H9 (cell line): Measurements from ENCODE around the gene PEMT. TPM values are rescaled to one million over a fixed set of nuclear protein-coding genes. Genes with fewer than 3 reads are reported as not detected.

Experiments
- DNase-seq: peaks from one replicate; pipeline ENCODE4 v3.0.0-alpha.2; 2017
- H2AFZ ChIP-seq: one replicate; pipeline ENCODE4 v1.6.1; 2013; ENCODE audit warnings: mild to moderate bottlenecking, low read length, control low read depth, moderate library complexity
- H2AK5ac ChIP-seq: 2 replicates; pipeline ENCODE4 v1.6.1; 2013; ENCODE audit warnings: low read length, control low read depth, mixed read lengths; ENCODE audit not compliant: insufficient read length
- H2BK120ac ChIP-seq: one replicate; pipeline ENCODE4 v1.6.1; 2013; ENCODE audit warnings: low read depth, mild to moderate bottlenecking, low read length, control low read depth, inconsistent platforms; ENCODE audit not compliant: poor library complexity, severe bottlenecking
- H2BK12ac ChIP-seq: 2 replicates; pipeline ENCODE4 v1.6.1; 2013; ENCODE audit warnings: low read length, control low read depth, mixed read lengths, low read depth; ENCODE audit not compliant: insufficient read length
- H2BK15ac ChIP-seq: 2 replicates; pipeline ENCODE4 v1.6.1; 2013; ENCODE audit warnings: low read depth, low read length, control low read depth
- H2BK20ac ChIP-seq: one replicate; pipeline ENCODE4 v1.6.1; 2013; ENCODE audit warnings: low read depth, mild to moderate bottlenecking, low read length, control low read depth, inconsistent platforms; ENCODE audit not compliant: poor library complexity, severe bottlenecking
- H2BK5ac ChIP-seq: 2 replicates; pipeline ENCODE4 v1.6.1; 2013; ENCODE audit warnings: low read length, control low read depth, mixed read lengths; ENCODE audit not compliant: insufficient read length
- H3K14ac ChIP-seq: 2 replicates; pipeline ENCODE4 v1.6.1; 2013; ENCODE audit warnings: low read length, control low read depth; ENCODE audit not compliant: insufficient read depth
- H3K18ac ChIP-seq: 2 replicates; pipeline ENCODE4 v1.6.1; 2013; ENCODE audit warnings: low read depth, mild to moderate bottlenecking, mixed read lengths, low read length, control low read depth; ENCODE audit not compliant: insufficient read length
- H3K23ac ChIP-seq: 2 replicates; pipeline ENCODE4 v1.6.1; 2013; ENCODE audit warnings: low read length, control low read depth, mixed read lengths, low read depth; ENCODE audit not compliant: insufficient read length
- H3K23me2 ChIP-seq: 2 replicates; pipeline ENCODE4 v1.6.1; 2013; ENCODE audit warnings: low read depth, mild to moderate bottlenecking, mixed read lengths, low read length, control low read depth; ENCODE audit not compliant: insufficient read length, poor library complexity, severe bottlenecking
- H3K27ac ChIP-seq: 2 replicates; pipeline ENCODE4 v1.5.1; 2013; ENCODE audit warnings: low read length, control low read depth, mixed read lengths, low read depth; ENCODE audit not compliant: insufficient read length
- H3K27me3 ChIP-seq: 2 replicates; pipeline ENCODE4 v1.6.1; 2013; ENCODE audit warnings: low read length, control low read depth, inconsistent platforms; ENCODE audit not compliant: insufficient read depth
- H3K4ac ChIP-seq: 2 replicates; pipeline ENCODE4 v1.6.1; 2013; ENCODE audit warnings: low read depth, mild to moderate bottlenecking, control low read depth, inconsistent platforms, low read length, moderate library complexity
- H3K4me1 ChIP-seq: 2 replicates; pipeline ENCODE4 v1.6.1; 2013; ENCODE audit warnings: low read length, control low read depth, inconsistent platforms; ENCODE audit not compliant: insufficient read depth
- H3K4me2 ChIP-seq: 2 replicates; pipeline ENCODE4 v1.6.1; 2013; ENCODE audit warnings: low read length, control low read depth, mixed read lengths; ENCODE audit not compliant: insufficient read length, insufficient read depth
- H3K56ac ChIP-seq: 2 replicates; pipeline ENCODE4 v1.6.1; 2013; ENCODE audit warnings: low read depth, mild to moderate bottlenecking, mixed read lengths, low read length, control low read depth; ENCODE audit not compliant: insufficient read length
- H3K79me1 ChIP-seq: 2 replicates; pipeline ENCODE4 v1.6.1; 2013; ENCODE audit warnings: low read depth, mild to moderate bottlenecking, moderate library complexity, low read length, control low read depth, inconsistent platforms; ENCODE audit not compliant: insufficient read depth, poor library complexity, severe bottlenecking
- H3K79me2 ChIP-seq: 2 replicates; pipeline ENCODE4 v1.6.1; 2013; ENCODE audit warnings: low read length, control low read depth, inconsistent platforms; ENCODE audit not compliant: insufficient read depth
- H3K9ac ChIP-seq: 2 replicates; pipeline ENCODE4 v1.6.1; 2013; ENCODE audit warnings: low read length, control low read depth, mixed read lengths; ENCODE audit not compliant: insufficient read length; ENCODE audit errors: extremely low read depth
- H3K9me3 ChIP-seq: one replicate; pipeline ENCODE4 v1.6.1; 2013; ENCODE audit warnings: low read depth, low read length, inconsistent platforms; ENCODE audit not compliant: control insufficient read depth
- H3T11ph ChIP-seq: one replicate; pipeline ENCODE4 v1.6.1; 2013; ENCODE audit warnings: mild to moderate bottlenecking, low read length, control low read depth, inconsistent platforms
- H4K20me1 ChIP-seq: one replicate; pipeline ENCODE4 v1.6.1; 2013; ENCODE audit not compliant: control insufficient read depth, insufficient read length, insufficient read depth
- H4K5ac ChIP-seq: 2 replicates; pipeline ENCODE4 v1.6.1; 2013; ENCODE audit warnings: low read depth, mild to moderate bottlenecking, mixed read lengths, low read length, control low read depth; ENCODE audit not compliant: insufficient read length
- H4K8ac ChIP-seq: replicated peaks from 2 replicates; pipeline ENCODE4 v1.6.1; 2013; ENCODE audit warnings: low read length, control low read depth, mixed read lengths, low read depth; ENCODE audit not compliant: insufficient read length
- H4K91ac ChIP-seq: 2 replicates; pipeline ENCODE4 v1.6.1; 2013; ENCODE audit warnings: low read depth, mild to moderate bottlenecking, moderate library complexity, mixed read lengths, low read length, control low read depth; ENCODE audit not compliant: insufficient read length
- H3K27ac Mint-ChIP-seq, 3 experiments: 2 replicates in 2 of 3; 3 replicates in 1 of 3; pipeline ENCODE4 v1.8.0; 2020 to 2021; ENCODE audit warnings: mixed read lengths in 3 of 3, mild to moderate bottlenecking in 1 of 3, moderate library complexity in 1 of 3
- H3K27me3 Mint-ChIP-seq: 2 replicates; pipeline ENCODE4 v1.8.0; 2021; ENCODE audit warnings: low read depth, mild to moderate bottlenecking, moderate library complexity, mixed read lengths
- H3K36me3 Mint-ChIP-seq, 3 experiments: 2 replicates in 2 of 3; 3 replicates in 1 of 3; pipeline ENCODE4 v1.8.0; 2020 to 2021; ENCODE audit warnings: low read depth in 3 of 3, mixed read lengths in 3 of 3; ENCODE audit not compliant: insufficient read depth in 1 of 3
- H3K4me1 Mint-ChIP-seq, 2 experiments: 2 replicates each; pipeline ENCODE4 v1.8.0; 2020; ENCODE audit warnings: mixed read lengths in 2 of 2
- H3K4me3 Mint-ChIP-seq, 2 experiments: 2 replicates in 1 of 2; 3 replicates in 1 of 2; pipeline ENCODE4 v1.8.0; 2020 to 2021; ENCODE audit warnings: mild to moderate bottlenecking in 2 of 2, mixed read lengths in 2 of 2, moderate library complexity in 1 of 2
- H3K9me3 Mint-ChIP-seq, 2 experiments: 2 replicates in 1 of 2; 3 replicates in 1 of 2; pipeline ENCODE4 v1.8.0; 2020; ENCODE audit warnings: mild to moderate bottlenecking in 2 of 2, mixed read lengths in 2 of 2, moderate library complexity in 1 of 2
- CTCF ChIP-seq: fragments of 200-600 bp; sonication (generic); conservative IDR thresholded peaks from 3 replicates; pipeline ENCODE4 v1.8.0; 2021; ENCODE audit warnings: antibody characterized with exemption, mild to moderate bottlenecking
- WGBS: extraction: QIAGEN DNeasy Blood & Tissue Kit; methylation state at CpG from one replicate; pipeline ENCODE4 v1.1.7; 2013; ENCODE audit warnings: missing lambda C conversion rate, low lambda C conversion rate, mixed read lengths; ENCODE audit not compliant: insufficient read length; ENCODE audit errors: extremely low coverage; 5-methylcytosine and 5-hydroxymethylcytosine counted together
- total RNA-seq: library from RNA; stranded (reverse); gene quantifications from 2 replicates; pipeline ENCODE4 v1.2.1, GENCODE V29; 2021

The PEMT gene
- total RNA-seq, 1 experiment from 2014 or later = 63.2 TPM

DNA sequence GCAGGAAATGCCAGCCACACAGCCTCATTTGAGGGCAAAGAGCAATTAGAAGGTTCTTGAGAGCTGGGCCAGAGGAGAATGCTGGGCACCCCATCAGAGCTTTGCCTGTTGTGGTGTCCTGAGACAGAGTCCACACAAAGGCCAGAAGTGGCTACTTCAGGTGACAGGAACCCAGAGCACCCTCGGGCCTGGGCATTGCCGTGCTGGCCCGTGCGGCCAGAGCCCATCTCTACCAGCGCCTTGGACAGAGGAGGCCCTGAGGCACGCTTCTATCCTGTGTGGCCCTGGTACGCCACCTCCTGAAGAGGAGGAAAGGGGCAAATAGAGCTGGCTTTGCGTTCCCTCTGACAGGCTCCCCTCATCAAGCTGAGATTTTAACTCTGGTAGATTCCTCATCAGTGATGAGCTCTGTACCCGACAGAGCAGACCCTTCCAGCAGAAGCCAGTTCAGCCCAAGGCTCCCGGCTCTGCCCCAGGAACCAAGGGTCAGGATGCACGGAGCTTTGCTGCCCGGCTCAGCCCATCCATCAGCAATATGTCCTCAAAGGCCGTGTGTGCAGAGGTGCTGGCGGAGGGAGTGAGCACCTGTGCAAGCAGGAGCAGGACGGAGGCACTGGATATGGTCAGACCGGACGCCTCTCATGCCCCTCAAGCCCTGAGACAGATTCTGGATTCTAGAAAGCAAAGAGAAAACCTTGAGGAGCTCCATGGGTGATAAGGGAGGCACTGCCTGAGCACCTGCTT lies 91.9 kb downstream of the PEMT start:
- Histone ChIP-seq H3K23me2 (peaks cover 19% of the 10 kb centered on the region), H4K5ac (no peak overlapping the region), H4K8ac (no peak overlapping the region), H3K4ac (no peak overlapping the region), H2BK120ac (no peak overlapping the region), H3K18ac (no peak overlapping the region), H3K23ac (no peak overlapping the region), H3K4me1 (no peaks in the 10 kb centered on the region), H3K14ac (no peak overlapping the region; the same call in 1 of the 2 replicates), H2BK5ac (no peak overlapping the region), H3K79me1 (no peaks in the 10 kb centered on the region), H2BK15ac (no peak overlapping the region), H4K20me1 (no peaks in the 10 kb centered on the region), H2AK5ac (no peak overlapping the region), H3K79me2 (no peaks in the 10 kb centered on the region), H3K56ac (no peak overlapping the region), H2AFZ (no peak overlapping the region), H3K4me2 (no peak overlapping the region), H3K27me3 (peaks cover 8% of the 10 kb centered on the region; the same call in 1 of the 2 replicates), H3K9ac (no peak overlapping the region), H2BK12ac (no peak overlapping the region), H3K9me3 (no peaks in the 10 kb centered on the region), H3K27ac (no peak overlapping the region), H4K91ac (no peak overlapping the region), H2BK20ac (no peak overlapping the region), H3T11ph (no peak overlapping the region)
- Mint-ChIP-seq H3K4me1 (peaks cover 22 to 25% of the 10 kb centered on the region in 2 experiments), H3K9me3 (no peaks in the 10 kb centered on the region; a peak in 1 of 5 replicates), H3K27ac (no peak overlapping the region), H3K36me3 (no peaks in the 10 kb centered on the region; a peak in 1 of 7 replicates), H3K27me3 (peaks cover 37% of the 10 kb centered on the region), H3K4me3 (no peak overlapping the region)
- no peak for TF ChIP-seq CTCF
- WGBS = no CpG with 5 or more reads among the region's 17 CpGs
- DNase-seq = no peak
